ENCODE data around the gene ADIPOR1.

DNA sequence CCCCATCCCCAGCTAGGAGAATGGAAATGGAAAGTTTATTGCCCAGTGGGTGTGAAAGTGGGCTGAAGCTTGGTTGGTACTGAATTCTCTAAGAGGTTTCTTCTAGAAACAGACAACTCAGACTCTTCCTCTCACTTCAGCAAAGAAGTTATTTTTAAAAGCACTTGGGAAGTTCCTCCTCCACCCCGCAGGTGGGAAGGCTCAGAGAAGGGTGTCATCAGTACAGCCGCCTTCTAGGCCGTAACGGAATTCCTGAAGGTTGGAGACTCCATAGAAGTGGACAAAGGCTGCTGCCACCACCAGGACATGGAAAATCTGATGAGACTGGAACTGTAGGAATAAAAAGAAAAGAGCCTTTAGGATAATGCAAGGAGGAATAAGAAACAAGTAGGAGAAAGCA lies 16.7 kb downstream of the ADIPOR1 start:
- TF ChIP-seq, protein P1, sequence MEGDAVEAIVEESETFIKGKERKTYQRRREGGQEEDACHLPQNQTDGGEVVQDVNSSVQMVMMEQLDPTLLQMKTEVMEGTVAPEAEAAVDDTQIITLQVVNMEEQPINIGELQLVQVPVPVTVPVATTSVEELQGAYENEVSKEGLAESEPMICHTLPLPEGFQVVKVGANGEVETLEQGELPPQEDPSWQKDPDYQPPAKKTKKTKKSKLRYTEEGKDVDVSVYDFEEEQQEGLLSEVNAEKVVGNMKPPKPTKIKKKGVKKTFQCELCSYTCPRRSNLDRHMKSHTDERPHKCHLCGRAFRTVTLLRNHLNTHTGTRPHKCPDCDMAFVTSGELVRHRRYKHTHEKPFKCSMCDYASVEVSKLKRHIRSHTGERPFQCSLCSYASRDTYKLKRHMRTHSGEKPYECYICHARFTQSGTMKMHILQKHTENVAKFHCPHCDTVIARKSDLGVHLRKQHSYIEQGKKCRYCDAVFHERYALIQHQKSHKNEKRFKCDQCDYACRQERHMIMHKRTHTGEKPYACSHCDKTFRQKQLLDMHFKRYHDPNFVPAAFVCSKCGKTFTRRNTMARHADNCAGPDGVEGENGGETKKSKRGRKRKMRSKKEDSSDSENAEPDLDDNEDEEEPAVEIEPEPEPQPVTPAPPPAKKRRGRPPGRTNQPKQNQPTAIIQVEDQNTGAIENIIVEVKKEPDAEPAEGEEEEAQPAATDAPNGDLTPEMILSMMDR (IDR thresholded peaks at IDR 0.05) = no peak
- no peak for TF ChIP-seq EZH2 (IDR thresholded peaks at IDR 0.05)
- TF ChIP-seq EZH2phosphoT487 (IDR thresholded peaks at IDR 0.05) = no peak
